G401 (cell line): ENCODE data around the gene ZFP36L1. TPM values are rescaled to one million over a fixed set of nuclear protein-coding genes. Genes with fewer than 3 reads are reported as not detected.
A peak's percentile ranks its signal among the peaks of the same experiment; 100 is the strongest.

Experiments
- DNase-seq: peaks from one replicate; pipeline ENCODE4 v3.0.0-alpha.2; 2015; ENCODE audit warnings: low spot score
- in situ Hi-C: cut with HindIII; loops from 2 replicates; pipeline ENCODE4 v1.10.0; 2016; ENCODE audit warnings: low sequenced_read_pairs, mixed read lengths
- total RNA-seq: library from RNA; depleted of rRNA; stranded (reverse); fragments of >200 nt; shearing (Covaris generic); gene quantifications from 2 replicates; pipeline ENCODE4 v1.2.3, GENCODE V29; 2014

Gene ZFP36L1
- total RNA-seq, 1 experiment from 2014 or later = 28.6 TPM

DNA sequence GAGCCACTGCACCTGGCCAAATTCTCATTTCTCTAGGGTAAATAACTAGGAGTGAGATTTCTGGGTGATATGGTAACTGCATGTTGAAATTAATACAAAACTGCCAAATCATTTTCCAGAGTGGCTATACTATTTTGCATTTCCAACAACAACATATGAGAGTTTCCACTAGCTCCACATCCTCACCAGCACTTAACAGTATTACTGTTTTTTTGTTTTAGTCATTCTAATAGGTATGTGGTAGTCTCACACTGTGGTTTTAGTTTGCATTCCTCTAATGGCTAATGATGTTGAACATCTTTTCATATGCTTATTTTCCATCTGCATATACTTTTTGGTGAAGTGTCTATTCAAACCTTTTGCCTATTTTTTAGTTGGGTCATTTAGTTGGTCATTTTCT is 5.8 kb upstream of the ZFP36L1 start:
- in situ Hi-C loops = no loop called here
- DNase-seq = no peak

DNA sequence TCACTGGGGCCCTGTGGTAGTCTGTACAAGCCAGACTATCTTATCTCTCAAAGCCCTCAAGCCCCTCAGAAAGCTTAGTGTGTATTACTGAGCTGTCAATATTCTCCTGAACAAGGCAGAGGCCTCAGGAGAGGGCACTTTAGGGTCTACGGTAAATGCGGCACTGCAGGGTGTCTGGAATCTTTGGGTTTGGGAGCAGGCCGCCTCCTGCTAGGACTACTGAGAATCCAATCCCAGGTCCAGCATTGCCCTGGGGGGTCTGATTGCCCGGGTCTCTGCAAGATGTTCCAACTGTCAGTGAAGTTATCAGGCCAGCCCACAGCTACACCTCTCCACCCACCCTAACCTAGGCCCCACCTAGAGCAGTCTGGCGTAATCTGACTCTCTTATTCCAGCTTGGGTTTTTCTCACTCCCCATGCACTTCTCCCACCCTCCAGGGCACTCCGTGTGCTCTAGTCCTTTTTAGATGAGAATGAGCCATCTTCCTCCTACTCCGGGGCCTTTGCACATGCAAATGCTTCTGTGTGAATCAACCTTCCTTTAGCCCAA is 4.3 kb upstream of the ZFP36L1 start:
- in situ Hi-C loops = no loop called here
- DNase-seq = no peak

GRCh38 chr14:68796418-68797101 is 3.7 kb upstream of the ZFP36L1 start:
- in situ Hi-C loops = no loop called here

DNA sequence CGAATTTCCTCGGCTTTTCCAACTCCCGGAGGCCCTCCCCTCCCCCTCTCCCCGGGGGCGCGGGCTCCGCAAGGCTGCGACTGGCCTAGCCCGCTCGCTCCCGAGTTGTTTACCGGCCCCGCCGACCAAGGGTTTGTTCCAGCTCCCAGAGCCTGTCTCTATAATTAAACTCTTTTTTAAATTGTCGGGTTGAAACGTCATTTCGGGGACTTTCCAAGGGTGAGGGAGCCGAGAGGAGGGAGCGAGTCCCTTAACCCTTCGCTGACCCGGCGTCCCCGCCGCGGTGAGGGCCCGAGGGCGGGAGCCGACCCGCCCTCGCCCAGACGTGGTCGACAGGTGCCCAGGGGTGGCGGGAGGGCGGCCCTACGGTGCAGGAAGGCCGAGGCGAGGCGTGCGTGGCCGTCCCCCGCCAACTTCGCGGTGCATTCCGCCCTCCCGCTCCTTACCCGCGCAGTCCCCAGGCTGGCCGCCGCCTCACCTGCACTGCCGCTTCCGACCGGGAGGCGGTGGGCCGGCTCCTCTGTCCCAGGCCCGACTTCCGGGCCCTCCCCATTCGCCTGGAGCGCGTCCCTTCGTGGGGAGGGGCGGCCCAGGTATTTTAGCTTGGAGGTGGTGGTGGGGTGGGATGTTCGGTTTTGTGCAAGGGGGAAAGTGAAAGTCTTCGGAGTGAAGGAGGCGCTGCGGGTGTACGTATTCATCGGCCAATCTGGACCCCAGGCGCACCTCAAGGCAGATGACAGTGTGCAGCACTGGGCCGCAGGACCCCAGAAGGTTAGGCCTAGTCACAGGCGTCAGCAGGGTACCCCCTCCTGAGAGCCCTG is 2.9 kb upstream of the ZFP36L1 start:
- DNase-seq = peak; percentile 40
- in situ Hi-C loops = no loop called here

More at GRCh38 chr14:68796418-68797101, 3.7 kb upstream of the ZFP36L1 start:
- no peak for DNase-seq

DNA sequence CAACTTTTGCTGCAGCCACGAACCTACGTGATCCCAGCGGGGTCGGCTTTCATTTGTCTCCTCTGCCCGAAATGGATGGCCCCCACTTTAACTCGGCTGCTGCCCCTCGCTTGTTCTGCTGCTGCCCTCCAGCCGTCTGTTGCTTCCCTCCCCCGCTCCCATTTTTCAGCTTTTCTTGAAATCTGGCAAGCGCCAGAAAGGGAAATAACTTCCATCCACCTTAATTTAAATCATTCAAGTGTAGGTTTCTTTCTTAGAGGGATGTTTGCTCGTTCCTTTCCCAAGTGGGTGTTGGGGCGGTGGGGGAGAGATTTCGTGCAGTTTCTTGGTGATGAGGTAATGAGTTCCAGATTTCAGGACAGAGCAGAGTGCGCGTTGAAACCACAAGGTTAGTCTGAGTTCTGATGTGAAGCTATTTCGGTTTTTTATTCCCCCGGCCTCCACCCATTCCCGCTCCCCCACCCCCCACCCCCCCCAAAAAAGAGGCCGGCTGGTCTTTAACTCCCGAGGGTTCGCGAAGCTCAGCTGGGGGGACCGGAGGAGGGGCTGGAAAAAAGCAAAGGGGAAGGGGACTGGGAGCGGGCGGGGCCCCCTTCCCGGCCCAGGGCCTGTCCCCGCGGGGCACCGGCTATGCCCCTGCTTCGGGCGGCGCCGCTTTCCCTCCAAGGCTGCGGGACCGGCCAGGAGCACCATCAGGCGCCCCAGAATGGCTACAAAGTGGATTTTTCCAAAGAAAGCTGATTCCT is 2.2 kb upstream of the ZFP36L1 start:
- no peak for DNase-seq

DNA sequence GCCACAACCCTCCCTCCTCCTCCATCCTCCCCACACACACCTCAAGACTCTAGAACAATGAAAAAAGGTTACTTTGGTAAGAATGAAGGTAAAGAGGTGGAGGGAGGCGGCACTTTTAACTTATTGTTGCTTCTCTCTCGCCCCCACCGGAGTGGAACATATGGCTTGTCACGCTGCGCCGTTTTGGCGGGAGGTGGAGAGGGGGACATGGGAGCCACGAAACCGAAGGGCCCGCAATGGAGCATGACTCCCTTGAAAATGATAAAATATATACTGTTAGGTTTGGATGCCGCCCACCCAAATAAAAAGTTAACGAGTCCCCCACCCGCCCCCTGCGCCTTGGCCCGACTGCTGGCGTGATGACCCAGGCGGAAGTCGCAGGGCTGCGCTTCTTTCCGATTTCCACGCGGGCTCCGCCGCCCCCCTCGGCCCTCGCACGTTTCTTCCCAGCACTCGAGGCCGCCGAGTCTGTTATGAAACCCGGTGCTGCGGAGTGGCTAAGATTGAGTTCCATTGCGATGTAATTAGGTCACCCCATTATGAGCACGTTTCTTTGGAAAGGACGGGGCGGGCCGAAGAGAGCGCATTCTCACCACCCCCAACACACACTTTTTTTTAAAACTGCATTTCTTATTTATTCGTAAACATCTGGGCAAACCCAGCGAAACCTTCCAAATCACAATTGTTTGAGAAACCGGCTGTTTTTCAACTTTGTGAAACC is 1.4 kb upstream of the ZFP36L1 start:
- DNase-seq = peak; percentile 41
- in situ Hi-C loops = no loop called here

More for the DNA sequence above, 2.2 kb upstream of the ZFP36L1 start:
- in situ Hi-C loops = no loop called here

GRCh38 chr14:68793734-68794129 is 865 bp upstream of the ZFP36L1 start:
- DNase-seq = no peak
- in situ Hi-C loops = no loop called here

DNA sequence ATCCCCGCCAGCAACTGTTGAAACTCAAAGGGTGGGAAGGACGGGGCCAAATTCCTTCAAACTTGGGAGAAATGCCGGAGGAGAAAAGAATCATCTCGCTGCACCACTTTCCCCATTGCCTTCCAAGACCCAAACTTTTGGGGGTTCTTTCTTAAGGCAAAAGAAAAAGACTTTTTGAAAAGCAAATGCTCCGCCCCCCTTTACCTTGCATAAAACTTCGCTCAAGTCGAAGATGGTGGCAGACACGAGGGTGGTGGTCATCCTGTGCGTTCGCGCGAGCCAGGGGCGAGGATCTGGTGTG is 239 bp downstream of the ZFP36L1 start:
- no peak for DNase-seq
- in situ Hi-C loops = no loop called here

DNA sequence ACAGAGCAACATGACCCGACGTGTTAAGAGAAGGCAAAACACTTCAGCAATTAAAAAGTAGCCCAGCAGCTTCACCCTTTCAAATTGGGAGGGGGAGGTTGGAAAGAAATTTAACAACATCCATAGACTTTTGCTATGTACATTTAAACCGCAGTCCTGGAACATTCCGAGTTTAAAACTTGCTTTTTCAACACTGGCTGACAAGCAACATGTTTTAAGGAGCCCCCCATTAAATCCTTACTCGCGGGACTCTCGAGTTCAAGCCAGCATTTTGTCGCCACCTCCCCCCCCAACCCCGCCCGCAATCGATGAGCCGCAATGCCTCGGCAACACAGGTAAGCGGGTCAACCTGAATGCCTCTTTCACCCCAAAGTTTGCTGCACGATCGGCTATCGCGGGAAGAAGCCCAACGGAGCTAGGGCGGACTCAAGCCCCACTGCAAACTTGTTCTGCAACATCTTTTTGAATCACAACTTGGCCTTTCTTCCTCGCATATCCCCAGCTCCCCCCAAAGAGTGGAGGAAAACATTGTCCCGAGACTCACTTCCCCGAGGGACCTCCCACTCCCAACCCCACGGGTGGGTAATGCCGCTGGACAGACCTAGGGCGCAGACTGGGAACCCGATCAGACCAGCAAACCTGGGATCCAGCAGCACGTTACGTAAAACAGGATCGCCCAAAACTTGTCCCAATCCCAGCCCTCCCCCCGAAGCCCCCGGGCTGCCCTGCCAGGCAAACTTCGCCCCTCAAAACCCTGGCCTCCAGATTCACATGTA is 777 bp downstream of the ZFP36L1 start:
- in situ Hi-C loops = no loop called here

DNA sequence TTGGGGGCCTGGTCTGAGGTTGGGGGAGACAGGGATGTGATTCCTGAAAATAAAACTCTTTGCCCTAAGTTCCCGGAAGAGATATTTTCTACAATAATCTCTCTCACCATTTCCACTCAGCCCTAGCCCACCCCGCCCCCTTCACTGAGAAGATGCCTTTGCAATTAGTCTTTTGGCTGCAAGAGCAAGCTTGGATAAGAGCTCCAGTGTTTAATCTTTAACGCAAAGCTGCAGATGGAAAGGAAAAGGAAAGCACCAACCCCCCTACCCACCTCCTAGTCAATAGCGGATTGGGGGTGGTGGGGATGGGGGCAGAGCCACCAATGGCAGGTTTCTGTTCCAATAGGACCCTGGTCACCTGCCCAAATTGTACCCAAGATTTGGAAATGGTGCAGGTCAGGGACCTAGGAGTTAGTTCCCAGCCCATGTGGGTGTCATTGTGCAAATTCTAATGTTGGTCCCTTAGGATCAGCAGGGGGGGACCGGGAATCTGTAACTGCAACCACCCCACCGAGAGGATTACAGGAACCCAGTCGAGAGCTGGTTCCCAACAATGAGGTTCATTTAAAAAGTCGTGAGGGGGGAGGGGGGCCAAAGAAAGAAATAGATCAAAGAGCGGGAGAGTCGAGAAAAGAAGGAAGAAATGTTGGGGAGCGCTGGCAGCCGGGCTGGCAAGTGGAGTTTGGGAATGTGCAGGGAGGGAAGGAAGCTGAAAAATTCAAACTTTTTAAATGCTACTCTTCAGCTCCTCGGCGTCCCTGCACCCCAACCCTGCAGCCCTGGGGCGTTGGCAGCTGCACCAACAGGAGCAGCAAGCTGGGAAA is 1.6 kb downstream of the ZFP36L1 start:
- no peak for DNase-seq
- in situ Hi-C loops = no loop called here

More for the DNA sequence above, 777 bp downstream of the ZFP36L1 start:
- no peak for DNase-seq

- in situ Hi-C loops = no loop called here
- DNase-seq = no peak
These were observed 2.2 kb downstream of the ZFP36L1 start for GRCh38 chr14:68790644-68791077.

- no peak for DNase-seq
- in situ Hi-C loops = no loop called here
These were observed 2.8 kb downstream of the ZFP36L1 start for GRCh38 chr14:68789821-68790643.

DNA sequence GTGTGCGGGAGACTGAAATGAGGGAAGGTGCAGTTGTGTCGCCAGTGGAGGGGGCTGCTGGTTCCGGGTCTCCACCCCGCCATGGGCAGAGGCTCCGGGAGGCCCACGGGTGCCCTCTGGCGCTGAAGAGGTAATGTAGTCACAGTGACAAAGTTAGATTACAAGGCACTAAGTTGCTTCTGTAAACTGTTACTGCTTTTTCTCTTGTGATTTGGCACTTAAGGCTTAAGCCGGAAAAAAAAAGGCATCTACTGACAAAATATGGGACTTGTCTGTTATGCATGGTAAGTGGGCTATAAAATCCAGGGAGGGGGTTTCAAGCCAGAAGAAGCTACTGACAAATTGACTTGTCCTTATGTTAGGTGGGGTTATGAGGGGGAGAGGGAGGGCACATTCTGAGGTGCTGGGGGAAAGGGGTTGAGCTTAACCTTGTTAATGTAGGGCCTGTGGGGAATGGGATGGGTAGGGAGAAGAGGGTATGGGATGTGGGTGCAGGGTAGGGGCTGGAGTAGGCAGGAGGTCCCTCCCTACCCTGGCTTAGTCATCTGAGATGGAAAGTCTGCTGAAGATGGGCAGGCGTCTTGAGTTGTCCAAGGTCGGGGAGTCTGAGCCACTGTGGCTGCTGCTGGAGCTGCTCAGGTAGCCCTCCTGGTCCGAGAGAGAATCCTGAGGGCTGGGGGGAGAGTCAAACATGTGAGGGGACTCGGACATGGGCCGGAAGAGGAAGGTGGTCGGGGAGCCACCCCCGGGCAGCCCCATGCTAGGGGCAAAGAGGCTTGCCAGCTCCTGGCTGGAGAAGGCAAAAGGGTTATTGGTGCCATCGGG is 3.7 kb downstream of the ZFP36L1 start:
- DNase-seq = peak; percentile 44
- in situ Hi-C loops = no loop called here

GRCh38 chr14:68788275-68788995 is 4.4 kb downstream of the ZFP36L1 start:
- in situ Hi-C loops = no loop called here
- no peak for DNase-seq
